ENCODE data around the gene ADGRG6.

The ADGRG6 gene

GRCh38 chr6:142458836-142459235 lies 157.0 kb downstream of the ADGRG6 start:
- TF ChIP-seq CTCF (conservative IDR thresholded peaks at IDR 0.05; ENCODE audit: low read length), result no peak
- DNase-seq (ENCODE audit: low read depth), result no peak
- H3K4me3 ChIP-seq (ENCODE audit: low read length), result no peak overlapping the region

GRCh38 chr6:142459271-142459670 lies 157.5 kb downstream of the ADGRG6 start:
- TF ChIP-seq CTCF (conservative IDR thresholded peaks at IDR 0.05; ENCODE audit: low read length), result no peak
- H3K4me3 ChIP-seq (ENCODE audit: low read length), result no peak overlapping the region
- DNase-seq (ENCODE audit: low read depth), result peak; percentile 33

GRCh38 chr6:142462260-142462659 lies 160.5 kb downstream of the ADGRG6 start:
- no peak for TF ChIP-seq CTCF (conservative IDR thresholded peaks at IDR 0.05; ENCODE audit: low read length)
- H3K4me3 ChIP-seq (ENCODE audit: low read length), result no peak overlapping the region
- DNase-seq (ENCODE audit: low read depth), result no peak

GRCh38 chr6:142463988-142464387 lies 162.2 kb downstream of the ADGRG6 start:
- DNase-seq (ENCODE audit: low read depth), result no peak
- H3K4me3 ChIP-seq (ENCODE audit: low read length), result no peak overlapping the region
- no peak for TF ChIP-seq CTCF (conservative IDR thresholded peaks at IDR 0.05; ENCODE audit: low read length)

- no peak overlapping the region for H3K4me3 ChIP-seq (ENCODE audit: low read length)
- DNase-seq (ENCODE audit: low read depth), result no peak
- no peak for TF ChIP-seq CTCF (conservative IDR thresholded peaks at IDR 0.05; ENCODE audit: low read length)
These were observed 167.4 kb downstream of the ADGRG6 start for GRCh38 chr6:142469220-142469619.

GRCh38 chr6:142470421-142470820 lies 168.6 kb downstream of the ADGRG6 start:
- no peak overlapping the region for H3K4me3 ChIP-seq (ENCODE audit: low read length)
- DNase-seq (ENCODE audit: low read depth), result no peak
- TF ChIP-seq CTCF (conservative IDR thresholded peaks at IDR 0.05; ENCODE audit: low read length), result no peak

- H3K4me3 ChIP-seq (ENCODE audit: low read length), result no peak overlapping the region
- peak; percentile 75 for TF ChIP-seq CTCF (conservative IDR thresholded peaks at IDR 0.05; ENCODE audit: low read length)
- peak; percentile 61 for DNase-seq (ENCODE audit: low read depth)
These were observed 172.9 kb downstream of the ADGRG6 start for GRCh38 chr6:142474531-142475289.

Data from AG10803 (cell line).